Stimulated activated CD4-positive, alpha-beta T cell treated with anti-CD3 and anti-CD28 coated beads, Interleukin-15, amount 100 ng/mL, for 24 hours (primary cell): ENCODE data around the gene CLECL1.
"Not testable (repeated sequence)": the region's sequence is repeated elsewhere in the genome, so short reads cannot be mapped to it uniquely, and the experiment has no call there.

Experiments
- DNase-seq: peaks from one replicate; pipeline ENCODE4 v3.0.0-alpha.2; 2020

Gene CLECL1

DNA sequence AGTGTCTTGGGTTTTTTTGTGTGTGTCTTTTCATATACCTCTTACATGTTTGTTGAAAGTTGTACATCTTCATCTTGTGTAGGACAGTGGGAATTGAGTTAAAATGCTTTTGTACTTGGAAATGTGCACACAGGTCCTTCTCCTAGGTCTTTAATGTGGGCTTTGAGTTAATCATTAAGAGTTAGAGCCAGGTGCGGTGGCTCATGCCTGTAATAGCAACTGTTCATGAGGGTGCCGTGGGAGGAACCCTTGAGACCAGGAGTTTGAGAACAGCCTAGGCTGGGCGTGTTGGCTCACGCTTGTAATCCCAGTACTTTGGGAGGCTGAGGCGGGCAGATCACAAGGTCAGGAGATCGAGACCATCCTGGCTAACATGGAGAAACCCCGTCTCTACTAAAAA lies 13.9 kb downstream of the CLECL1 start:
- DNase-seq: no peak

DNA sequence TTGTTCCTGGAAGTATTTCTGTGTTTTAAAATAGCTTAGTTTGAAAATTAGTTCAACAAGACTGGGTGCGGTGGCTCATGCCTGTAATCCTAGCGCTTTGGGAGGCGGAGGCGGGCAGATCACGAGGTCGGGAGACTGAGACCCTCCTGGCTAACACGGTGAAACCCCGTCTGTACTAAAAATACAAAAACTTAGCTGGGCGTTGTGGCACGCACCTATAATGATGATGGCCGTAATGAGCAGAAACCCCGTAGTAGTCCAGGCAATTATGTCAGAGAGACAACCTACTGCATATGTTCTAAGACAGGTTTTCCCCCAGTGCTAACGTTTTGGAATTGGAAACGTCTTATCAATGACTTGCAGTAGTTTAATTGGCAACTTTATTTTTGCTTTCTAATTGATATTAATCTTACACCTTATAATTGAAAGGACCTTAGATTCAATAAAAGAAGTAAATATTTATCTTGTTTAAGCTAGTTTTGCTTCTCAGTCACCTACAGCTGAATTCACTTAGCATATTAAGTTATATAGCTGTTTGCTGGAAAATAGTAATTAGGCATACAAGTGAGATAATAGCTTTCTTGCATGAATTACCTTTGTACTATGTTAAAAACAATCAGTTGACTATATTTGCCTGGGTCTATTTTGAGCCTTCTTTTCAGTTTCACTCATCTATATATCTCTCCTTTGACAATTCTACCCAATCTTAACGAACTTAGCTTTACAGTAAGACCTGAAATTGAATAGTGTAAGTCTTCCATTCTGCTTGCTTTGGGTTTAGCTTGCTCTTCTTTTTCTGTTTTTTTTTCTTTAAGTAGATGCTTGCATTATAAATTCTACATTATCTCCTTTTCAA lies 15.6 kb downstream of the CLECL1 start:
- no peak for DNase-seq

DNA sequence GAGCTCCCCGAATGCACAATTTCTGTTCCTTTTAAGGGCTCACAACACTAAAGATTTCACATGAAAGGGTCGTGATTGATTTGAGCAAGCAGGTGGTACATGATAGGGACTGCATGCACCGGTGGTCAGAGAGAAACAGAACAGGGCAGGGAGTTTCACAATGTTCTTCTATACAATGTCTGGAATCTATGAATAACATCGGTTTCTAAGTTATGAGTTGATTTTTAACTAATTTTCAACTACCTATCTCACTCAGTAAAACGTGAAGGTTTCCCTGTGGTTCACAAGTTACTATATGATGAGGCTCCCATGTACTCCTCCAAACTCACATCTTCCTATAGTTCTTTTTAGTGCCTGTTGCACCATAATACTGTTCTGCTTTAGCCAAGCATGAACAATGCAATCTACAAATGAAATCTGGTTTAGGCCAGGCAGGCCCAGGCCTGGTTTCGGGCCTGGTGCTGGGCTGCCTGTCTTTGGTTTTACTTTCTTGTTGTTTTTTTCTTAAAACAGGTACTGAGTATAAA lies 19.8 kb downstream of the CLECL1 start:
- not testable (repeated sequence) for DNase-seq

DNA sequence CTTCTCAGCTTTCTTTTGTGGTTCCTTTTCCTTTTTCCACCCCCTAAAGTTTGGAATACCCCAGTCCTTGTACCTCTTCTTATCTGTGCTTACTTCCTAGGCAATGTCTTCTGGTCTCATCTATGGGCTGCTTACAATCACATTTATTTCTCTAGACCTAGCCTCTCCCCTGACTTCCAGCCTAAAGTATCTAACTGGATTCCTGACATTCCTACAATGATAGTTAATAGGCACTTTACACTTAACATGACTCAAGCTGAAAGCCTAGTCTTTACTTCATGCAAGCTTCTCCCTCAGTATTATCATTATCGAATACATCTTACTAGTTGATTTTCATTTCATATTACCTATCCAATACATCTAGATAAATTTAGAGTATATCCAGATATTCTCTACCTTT lies 21.2 kb downstream of the CLECL1 start:
- DNase-seq: no peak

DNA sequence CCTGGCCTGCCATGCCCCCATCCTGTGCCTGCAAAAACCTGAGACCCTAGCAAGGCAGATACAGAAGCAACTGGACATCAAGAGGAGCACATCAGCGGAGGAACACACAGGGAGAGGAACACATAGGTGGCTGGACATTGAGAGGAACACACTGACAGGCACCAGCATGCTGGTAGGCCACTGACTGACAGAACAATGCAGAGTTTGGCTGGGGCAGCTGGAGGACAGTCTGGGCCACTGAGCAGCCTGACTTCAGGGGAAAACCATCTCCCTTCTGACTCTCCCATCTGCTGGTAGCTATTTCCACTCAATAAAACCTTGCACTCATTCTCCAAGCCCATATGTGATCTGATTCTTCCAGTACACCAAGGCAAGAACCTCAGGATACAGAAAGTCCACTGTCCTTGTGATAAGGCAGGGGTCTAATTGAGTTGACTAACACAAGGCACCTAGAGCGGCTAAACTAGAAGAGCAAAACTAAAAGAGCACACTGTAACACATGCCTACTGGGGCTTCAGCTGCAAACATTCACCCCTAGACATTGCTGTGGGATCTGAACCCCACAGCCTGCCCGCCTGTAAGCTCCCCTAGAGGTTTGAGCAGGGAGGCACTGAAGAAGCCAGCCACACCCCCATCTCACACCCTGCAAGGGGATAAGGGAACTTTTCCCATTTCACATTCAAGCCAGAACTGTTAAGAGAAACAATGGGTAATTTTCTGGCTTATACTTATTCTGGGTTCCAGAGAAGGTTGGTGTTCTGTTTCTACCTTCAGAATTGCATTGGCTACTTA lies 22.1 kb downstream of the CLECL1 start:
- DNase-seq: no peak

DNA sequence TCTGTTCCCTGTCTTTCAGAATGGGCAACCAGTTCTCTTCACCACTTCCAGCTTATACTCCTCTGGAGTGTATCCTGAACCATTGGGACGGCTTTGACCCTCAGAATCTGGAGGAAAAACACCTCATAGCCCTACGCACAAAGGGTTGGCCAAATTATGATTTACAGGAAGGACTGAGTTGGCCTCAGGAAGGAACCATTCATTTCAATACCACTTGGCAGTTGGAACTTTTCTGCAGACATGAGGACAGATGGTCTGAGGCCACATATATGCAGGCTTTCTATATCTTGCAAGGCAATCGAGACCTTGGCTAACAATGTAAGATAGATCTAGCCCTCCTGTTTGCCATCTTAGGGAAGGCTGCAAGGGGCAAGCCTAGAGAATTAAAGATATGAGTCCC lies 24.0 kb downstream of the CLECL1 start:
- DNase-seq: no peak

DNA sequence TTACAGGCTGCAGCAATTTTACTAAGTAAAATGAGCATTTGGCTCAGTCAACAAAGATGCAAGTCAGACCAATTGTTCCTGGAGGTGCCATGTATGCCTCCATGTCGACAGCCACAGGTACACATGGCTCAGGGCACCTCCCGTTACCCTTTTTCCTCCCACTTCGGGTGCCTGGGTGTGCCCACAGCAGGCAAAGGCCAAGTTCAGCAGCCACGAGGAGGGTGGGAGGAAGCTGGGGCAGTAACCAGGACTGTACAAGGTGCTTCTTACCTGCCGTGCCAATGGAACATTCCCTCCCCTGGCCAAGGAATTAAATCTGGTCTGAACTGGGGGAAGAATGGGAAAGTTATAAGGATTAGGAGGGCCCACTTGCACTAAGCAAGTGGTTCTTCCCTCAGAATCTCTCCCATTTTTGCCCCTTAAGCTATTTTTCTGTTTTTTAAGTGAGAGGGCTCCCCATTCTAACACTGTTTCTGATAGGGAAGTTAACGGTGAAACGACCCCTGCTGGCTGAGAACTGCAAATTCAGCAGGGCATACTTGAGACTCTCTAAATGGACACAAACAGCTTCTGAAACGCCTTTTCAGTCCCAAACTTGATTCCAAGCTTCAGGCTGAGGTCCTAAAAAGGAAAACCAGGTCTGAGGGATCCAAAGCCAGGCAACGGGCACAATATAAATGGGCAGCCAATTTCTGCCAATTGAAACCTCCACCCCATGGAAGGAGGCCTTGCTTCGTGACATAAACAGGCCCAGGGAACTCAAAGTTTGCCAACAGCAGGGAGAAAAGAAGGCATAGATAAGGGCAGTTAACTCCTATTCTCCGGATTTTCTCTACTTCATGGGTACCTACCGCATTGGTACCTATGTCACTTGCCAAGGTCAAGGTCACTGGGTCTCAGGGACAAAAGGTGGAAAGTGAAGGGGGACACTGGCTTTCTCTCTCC lies 24.8 kb downstream of the CLECL1 start:
- peak; percentile 75 for DNase-seq

DNA sequence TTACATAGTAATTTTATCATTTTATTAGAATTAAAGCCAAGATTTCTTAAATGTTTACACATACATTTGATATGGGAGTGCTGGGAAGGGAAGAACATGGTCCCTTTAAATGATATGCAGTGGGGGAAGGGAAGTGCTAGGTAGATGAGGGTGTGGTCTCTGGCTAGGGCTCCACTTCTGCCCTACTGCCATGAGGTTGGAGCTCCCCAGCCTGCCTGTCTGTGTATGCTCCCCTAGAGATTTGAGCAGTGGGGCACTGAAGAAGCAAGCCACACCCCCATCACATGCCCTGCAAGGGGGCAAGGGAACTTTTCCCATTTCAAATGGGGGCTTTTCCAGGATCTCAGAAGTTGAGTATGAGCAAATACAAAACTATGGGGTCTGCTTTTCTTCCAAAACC lies 25.5 kb downstream of the CLECL1 start:
- DNase-seq: no peak

DNA sequence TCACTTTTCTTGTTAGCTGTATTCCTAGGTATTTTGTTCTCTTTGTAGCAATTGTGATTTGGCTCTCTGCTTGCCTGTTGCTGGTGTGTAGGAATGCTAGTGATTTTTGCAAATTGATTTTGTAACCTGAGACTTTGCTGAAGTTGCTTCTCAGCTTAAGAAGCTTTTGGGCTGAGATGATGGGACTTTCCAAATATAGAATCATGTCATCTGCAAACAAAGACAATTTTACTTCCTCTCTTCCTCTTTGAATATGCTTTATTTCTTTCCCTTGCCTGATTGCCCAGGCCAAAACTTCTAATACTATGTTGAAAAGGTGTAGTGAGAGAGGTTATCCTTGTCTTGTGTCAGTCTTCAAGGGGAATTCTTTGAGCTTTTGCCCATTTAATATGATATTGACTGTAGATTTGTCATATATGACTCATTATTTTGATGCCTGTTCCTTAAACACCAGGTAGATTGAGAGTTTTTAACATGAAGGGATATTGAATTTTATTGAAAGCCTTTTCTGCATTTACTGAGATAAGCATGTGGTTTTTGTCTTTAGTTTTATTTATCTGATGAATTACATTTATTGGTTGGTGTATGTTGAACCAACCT lies 26.7 kb downstream of the CLECL1 start:
- DNase-seq: no peak

DNA sequence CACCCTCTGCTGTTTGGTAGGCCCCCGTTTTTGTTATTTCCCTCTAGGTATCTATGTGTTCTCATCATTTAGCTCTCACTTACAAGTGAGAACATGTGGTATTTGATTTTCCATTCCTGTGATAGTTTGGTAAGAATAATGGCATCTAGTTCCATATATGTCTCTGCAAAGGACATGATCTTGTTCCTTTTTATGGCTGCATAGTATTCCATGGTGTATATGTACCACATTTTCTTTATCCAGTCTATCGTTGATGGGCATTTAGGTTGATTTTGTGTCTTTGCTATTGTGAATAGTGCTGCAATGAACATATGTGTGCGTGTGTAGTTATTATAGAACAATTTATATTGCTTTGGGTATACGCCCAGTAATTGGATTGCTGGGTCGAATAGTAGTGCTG lies 28.3 kb downstream of the CLECL1 start:
- DNase-seq: not testable (repeated sequence)

DNA sequence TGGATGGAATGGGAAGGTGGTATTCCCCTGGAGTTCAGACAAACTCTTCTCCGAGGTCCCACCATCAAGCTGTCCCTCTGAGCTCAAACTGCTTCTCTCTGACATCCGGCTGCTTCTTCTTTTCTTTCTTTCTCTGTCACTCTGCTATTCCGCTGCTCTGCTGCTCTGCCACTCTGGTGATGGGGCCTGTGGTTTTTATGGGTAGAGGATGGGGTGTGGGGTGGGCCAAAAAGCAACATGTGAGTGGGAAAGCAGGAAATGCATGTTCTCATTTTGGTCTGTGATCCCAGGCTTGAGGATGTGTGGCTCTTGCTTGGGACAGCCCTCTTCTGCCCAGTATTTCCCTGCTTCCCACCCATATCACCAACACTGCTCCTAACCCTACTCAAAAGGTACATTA lies 30.6 kb downstream of the CLECL1 start:
- DNase-seq: peak; percentile 54

DNA sequence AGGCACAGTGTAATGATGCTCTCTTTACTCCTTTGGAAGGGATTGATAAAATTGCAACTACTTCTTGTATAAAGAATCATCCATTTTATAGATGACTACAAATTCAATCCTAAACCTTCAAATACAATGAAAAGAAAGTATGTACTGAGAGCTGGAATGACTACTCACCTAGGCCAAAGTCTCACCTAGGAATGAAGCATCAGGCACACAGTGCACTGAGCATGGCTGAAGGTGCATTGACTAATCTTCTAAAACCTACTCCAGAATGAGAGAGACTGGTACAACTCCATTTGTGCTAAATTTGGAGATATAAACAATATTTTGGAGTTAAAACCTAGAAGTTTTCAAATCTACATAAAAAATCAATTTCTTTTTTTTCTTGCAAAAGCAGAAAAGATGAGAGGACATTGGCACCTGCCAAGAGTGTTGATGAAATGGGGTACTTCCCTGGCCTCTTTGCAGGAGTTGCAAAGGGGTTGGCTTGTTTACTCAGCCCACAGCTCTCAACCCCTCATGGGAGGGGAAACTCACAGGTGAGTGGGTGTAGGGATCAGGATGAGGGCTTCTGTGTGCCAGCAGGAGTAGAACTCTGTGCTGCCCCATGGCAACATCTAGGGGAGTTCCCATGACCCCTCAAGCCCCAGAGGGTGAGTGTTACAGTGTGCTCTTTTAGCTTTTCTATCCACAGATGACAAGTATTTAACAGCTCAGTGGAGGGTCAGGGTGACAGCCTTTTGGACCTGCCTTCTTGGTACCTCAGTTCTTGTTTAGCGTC lies 31.3 kb downstream of the CLECL1 start:
- DNase-seq: peak; percentile 30

DNA sequence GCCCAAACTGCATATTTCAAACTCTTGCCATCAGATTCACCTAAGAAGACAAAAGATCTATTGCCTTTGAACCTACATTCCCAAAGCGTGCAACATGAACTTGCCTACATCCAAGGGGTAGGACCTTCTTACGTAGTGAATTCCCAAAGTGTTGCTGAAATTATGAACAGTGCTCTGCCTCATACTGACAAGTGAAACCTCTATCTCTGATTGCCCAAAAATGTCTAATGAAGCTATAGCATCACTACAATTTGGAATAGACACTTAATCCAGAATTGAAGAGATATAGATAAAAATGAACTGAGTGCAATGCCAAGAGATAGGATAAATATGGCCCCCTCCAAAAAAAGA lies 32.3 kb downstream of the CLECL1 start:
- no peak for DNase-seq

DNA sequence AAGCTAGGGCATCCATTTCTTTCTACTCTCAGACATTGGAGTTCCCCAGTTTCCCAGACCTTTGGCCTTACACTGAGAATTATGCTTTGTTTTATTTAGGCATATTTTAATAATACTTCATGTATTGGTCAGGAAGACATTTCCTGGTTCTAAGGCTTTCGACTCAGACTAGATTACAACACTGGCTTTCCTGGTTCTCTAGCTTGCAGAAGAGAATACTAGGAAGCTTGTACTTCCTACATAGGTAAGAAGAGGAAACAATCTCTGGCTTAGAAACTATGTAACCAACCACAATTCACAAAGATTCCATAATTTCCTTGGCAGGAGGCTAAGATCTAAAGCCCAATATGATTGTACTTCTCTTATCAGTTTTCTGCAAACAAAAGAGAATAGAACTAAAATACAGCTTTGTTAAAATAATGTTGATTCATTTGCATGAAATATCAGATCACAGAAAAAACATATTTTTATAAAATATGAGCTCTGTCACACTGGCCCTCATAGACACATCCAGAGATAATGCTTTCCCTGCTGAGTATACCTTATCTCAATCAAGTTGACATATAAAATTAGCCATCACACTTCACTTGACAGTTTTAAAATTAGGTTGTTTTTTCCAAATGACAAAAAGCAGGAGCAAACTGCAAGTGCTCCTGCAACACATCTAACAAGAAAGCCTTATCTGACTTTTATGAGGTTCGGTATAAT lies 32.8 kb downstream of the CLECL1 start:
- DNase-seq: no peak

DNA sequence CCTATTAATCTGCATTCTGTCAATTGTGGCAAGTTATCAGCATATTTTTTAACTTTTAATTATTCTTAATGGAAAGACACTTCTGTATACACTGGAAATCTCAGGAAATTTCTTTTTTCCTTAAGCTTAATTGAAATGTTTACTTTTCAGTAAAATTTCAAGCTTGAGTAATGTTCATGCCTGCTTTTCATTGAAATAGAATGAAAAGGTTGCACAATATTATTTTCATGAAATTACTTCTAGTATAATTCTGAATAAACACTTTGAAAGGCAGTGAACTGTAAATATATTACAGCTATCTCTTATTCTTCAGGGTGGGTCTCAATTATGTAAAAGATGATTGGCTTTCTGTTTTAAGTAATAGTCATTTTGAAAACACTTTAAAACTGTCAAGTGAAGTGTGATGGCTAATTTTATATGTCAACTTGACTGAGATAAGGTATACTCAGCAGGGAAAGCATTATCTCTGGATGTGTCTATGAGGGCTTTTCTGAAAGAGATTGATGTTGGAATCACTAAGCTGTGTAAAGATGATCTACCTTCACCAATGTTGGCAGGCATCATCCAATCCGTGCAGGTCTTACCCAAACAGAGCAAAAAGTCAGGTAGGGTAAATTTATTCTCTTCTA lies 33.5 kb downstream of the CLECL1 start:
- DNase-seq: no peak

DNA sequence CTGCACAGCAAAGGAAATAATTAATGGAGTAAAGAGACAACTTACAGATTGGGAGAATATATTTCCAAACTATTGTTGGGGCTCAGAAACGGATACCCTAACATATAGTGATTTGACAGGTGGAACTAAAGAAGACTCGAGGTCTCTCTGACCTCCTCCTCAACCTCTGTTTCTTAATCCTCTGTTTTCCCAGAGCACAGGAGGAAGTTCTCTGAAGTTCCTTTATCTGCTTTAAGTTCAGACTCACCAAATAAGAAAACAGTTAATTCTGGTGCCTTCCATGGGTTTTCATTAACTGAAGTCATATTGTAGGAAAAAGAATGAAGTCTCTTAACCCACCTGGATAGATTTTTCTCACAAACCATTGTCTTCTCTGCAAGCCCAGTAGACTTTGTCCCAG lies 34.2 kb downstream of the CLECL1 start:
- DNase-seq: no peak

DNA sequence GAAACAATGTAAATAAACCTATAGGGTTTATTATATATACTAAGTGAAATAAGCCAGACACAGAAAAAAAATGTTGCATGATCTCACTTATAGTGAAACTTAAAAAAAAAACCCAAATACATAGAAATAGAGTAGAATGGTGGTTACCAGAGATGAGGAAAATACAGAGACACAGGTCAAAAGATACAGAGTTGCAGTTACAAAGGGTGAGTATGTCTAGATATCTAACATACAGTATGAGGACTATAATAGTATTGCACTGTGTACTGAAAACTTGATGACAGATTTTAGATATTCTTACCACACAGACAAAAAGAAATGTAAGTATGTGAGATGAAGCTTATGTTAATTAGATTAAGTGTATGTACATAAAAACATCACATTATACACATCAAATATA lies 35.3 kb downstream of the CLECL1 start:
- DNase-seq: no peak

DNA sequence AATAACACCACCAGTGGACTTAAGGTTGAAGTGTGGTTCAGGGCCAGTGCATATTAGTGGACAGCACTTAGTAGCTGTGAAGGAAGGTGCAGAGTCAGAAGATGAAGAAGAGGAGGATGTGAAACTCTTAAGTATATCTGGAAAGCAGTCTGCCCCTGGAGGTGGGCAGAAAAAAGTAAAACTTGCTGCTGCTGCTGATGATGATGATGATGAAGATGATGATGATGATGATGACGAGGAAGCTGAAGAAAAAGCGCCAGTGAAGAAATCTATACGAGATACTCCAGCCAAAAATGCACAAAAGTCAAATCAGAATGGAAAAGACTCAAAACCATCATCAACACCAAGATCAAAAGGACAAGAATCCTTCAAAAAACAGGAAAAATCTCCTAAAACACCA lies 37.2 kb downstream of the CLECL1 start:
- DNase-seq: not testable (repeated sequence)

DNA sequence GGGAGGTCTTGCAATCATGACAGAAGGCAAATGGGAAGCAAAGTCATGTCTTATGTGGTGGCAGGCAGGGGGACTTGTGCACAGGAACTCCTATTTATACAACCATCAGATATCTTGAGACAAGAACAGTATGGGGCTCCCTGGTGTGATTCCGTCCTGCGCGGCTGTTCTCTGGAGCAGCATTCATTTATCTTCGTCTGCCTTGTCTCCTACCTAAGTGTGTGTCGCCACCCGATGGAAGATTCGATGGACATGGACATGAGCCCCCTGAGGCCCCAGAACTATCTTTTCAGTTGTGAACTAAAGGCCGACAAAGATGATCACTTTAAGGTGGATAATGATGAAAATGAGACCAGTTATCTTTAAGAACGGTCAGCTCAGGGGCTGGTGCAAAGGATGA lies 37.7 kb downstream of the CLECL1 start:
- DNase-seq: not testable (repeated sequence)

DNA sequence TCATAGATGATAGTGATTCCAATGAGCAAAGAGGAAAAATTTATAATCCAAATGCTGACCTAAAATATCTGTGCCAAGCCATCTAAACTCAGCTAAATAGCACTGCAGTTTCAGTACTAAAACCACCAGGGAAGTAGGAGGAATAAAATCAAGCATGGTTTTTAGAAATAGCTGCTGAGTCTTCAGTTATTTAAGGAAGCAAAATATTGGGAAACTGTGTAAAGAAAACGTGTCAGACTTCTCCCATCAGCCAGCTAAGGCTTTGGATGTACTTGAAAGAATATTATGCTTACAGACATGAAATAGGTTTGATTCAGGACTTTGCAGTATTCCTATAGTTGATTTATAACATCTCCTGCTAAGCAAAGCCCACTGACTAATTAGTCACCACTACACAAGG lies 38.7 kb downstream of the CLECL1 start:
- no peak for DNase-seq

DNA sequence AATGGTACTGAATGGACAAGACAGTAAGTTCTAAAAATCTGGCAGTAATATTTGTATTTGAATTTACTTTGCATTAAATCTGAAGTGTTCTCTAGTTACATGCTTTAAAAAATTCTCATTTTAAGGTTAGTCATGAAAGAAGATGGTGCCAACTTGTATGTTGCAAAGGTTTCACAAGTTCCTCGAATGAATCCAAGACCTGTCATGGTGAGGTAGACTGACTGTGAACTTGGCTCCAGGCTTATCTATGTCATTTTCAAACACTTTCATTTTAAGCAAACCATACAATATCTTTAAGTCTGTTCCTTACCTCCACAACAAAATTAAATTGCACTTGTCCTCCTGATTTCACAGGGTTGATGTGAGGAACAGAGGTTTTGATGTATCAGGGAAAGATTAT lies 40.0 kb downstream of the CLECL1 start:
- DNase-seq: no peak
